Suprapubic skin (tissue), 4 donors: ENCODE measurements around the gene ALAS1.

ENCODE experiments used
- POLR2A ChIP-seq, 2 donors: fragments of 450-650 bp; IDR thresholded peaks; one replicate each; pipeline ENCODE4 v1.6.1; 2017; ENCODE audit warnings: antibody characterized with exemption in 2 of 2, mild to moderate bottlenecking in 2 of 2, moderate library complexity in 2 of 2
- POLR2AphosphoS5 ChIP-seq, 3 donors: sonication (generic); formaldehyde crosslinking; IDR thresholded peaks; one replicate each; pipeline ENCODE4 v1.6.1; 2017; ENCODE audit warnings: antibody characterized with exemption in 3 of 3
- TF ChIP-seq, protein P1 (sequence below), 2 donors: fragments of 200-600 bp in 1 of 2; fragments of 450-650 bp in 1 of 2; sonication (generic) in 1 of 2; IDR thresholded peaks; one replicate each; pipeline ENCODE4 v1.5.1; 2016 to 2019; ENCODE audit warnings: antibody characterized with exemption in 2 of 2, mild to moderate bottlenecking in 1 of 2, moderate library complexity in 1 of 2

DNA sequence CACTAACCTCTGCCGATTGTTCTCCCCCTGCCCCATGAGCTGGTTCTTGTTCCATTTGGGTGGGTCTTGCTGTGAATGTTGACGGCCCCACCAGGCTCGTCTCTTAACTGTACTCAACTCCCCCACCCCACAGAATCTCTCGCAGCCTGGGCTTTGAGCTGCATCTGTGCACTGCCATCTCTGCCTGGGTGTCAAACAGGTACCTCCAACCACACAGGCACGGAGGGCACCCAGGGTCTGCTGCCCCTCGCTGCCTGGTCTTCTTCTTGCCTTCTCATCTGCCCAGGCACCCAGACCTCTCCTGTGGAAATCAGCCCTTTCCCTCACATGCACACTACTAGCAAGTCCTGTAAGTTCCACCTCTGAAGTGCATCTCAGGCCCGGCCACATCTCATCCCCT is 17.4 kb downstream of the ALAS1 start:
- TF ChIP-seq POLR2AphosphoS5 (IDR thresholded peaks at IDR 0.05) (no peak), POLR2A (IDR thresholded peaks at IDR 0.05) (no peak)
- TF ChIP-seq, protein P1, sequence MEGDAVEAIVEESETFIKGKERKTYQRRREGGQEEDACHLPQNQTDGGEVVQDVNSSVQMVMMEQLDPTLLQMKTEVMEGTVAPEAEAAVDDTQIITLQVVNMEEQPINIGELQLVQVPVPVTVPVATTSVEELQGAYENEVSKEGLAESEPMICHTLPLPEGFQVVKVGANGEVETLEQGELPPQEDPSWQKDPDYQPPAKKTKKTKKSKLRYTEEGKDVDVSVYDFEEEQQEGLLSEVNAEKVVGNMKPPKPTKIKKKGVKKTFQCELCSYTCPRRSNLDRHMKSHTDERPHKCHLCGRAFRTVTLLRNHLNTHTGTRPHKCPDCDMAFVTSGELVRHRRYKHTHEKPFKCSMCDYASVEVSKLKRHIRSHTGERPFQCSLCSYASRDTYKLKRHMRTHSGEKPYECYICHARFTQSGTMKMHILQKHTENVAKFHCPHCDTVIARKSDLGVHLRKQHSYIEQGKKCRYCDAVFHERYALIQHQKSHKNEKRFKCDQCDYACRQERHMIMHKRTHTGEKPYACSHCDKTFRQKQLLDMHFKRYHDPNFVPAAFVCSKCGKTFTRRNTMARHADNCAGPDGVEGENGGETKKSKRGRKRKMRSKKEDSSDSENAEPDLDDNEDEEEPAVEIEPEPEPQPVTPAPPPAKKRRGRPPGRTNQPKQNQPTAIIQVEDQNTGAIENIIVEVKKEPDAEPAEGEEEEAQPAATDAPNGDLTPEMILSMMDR (IDR thresholded peaks at IDR 0.05): no peak
